Upper lobe of right lung (tissue), 1 donor: Measurements from ENCODE around the gene TACC2. TPM values are rescaled to one million over a fixed set of nuclear protein-coding genes. Genes with fewer than 3 reads are reported as not detected.

ENCODE experiments used
- ATAC-seq: fragments of 200-7000 bp; cut with Tn5 transposase; one replicate; pipeline ENCODE4 v1.9.1; 2020; ENCODE audit warnings: mild to moderate bottlenecking, moderate library complexity
- DNase-seq: peaks from one replicate; pipeline ENCODE4 v3.0.0-alpha.2; 2020
- H3K27ac ChIP-seq: fragments of 200-600 bp; one replicate; pipeline ENCODE4 v1.8.0; 2022
- H3K27me3 ChIP-seq: fragments of 200-600 bp; one replicate; pipeline ENCODE4 v1.8.0; 2022; ENCODE audit warnings: mild to moderate bottlenecking
- H3K36me3 ChIP-seq: fragments of 200-600 bp; one replicate; pipeline ENCODE4 v1.8.0; 2022
- H3K4me1 ChIP-seq: fragments of 200-600 bp; one replicate; pipeline ENCODE4 v1.8.0; 2022
- H3K4me3 ChIP-seq: fragments of 200-600 bp; one replicate; pipeline ENCODE4 v1.8.0; 2022; ENCODE audit warnings: mild to moderate bottlenecking
- H3K9me3 ChIP-seq: fragments of 200-600 bp; one replicate; pipeline ENCODE4 v1.8.0; 2022
- intact Hi-C: fragments of 100-400 bp; cut with DNase I; formaldehyde crosslinking; loops from one replicate; pipeline ENCODE4 v1.11.0; 2022
- total RNA-seq: library from RNA; stranded (reverse); fragmentation: NEBNext Ultra II Directional; extraction: Animal tissue kit (Norgen Biotek cat#: 25700); gene quantifications from one replicate; pipeline ENCODE4 v1.2.1, GENCODE V29; 2021
- TF ChIP-seq, protein P1 (sequence below): fragments of 200-600 bp; IDR thresholded peaks from one replicate; pipeline ENCODE4 v1.8.0; 2022; ENCODE audit warnings: antibody characterized with exemption
- donor health status: DM: no; HTN: yes; CAD: no; lungs with severe emphysema.

The TACC2 gene
- total RNA-seq, 1 donor from 2014 or later: 236 TPM

- peak; percentile 78 for ATAC-seq
- intact Hi-C loops: loop anchor here (10.0 kb wide), 1 partner anchor 60 kb away; no protein-coding TSS in a partner anchor
These were observed 65.4 kb downstream of the TACC2 start for GRCh38 chr10:122054048-122055025.

GRCh38 chr10:122055252-122055651 lies 66.3 kb downstream of the TACC2 start:
- Histone ChIP-seq H3K9me3 (no peaks in the 10 kb centered on the region), H3K27ac (peak overlapping the region; percentile 5), H3K4me3 (no peak overlapping the region), H3K27me3 (no peaks in the 10 kb centered on the region), H3K4me1 (peaks cover 5% of the 10 kb centered on the region), H3K36me3 (no peaks in the 10 kb centered on the region)
- ATAC-seq (no peak), DNase-seq (no peak)
- intact Hi-C loops: loop anchor here (10.0 kb wide), 1 partner anchor 60 kb away; no protein-coding TSS in a partner anchor
- TF ChIP-seq, protein P1, sequence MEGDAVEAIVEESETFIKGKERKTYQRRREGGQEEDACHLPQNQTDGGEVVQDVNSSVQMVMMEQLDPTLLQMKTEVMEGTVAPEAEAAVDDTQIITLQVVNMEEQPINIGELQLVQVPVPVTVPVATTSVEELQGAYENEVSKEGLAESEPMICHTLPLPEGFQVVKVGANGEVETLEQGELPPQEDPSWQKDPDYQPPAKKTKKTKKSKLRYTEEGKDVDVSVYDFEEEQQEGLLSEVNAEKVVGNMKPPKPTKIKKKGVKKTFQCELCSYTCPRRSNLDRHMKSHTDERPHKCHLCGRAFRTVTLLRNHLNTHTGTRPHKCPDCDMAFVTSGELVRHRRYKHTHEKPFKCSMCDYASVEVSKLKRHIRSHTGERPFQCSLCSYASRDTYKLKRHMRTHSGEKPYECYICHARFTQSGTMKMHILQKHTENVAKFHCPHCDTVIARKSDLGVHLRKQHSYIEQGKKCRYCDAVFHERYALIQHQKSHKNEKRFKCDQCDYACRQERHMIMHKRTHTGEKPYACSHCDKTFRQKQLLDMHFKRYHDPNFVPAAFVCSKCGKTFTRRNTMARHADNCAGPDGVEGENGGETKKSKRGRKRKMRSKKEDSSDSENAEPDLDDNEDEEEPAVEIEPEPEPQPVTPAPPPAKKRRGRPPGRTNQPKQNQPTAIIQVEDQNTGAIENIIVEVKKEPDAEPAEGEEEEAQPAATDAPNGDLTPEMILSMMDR: no peak

More at GRCh38 chr10:122054048-122055025, 65.4 kb downstream of the TACC2 start:
- H3K27ac ChIP-seq: peak overlapping the region; percentile 5
- no peaks in the 10 kb centered on the region for H3K36me3 ChIP-seq
- no peaks in the 10 kb centered on the region for H3K9me3 ChIP-seq
- peaks cover 5% of the 10 kb centered on the region for H3K4me1 ChIP-seq
- no peaks in the 10 kb centered on the region for H3K27me3 ChIP-seq
- DNase-seq: peak; percentile 76
- TF ChIP-seq, protein P1: peak; percentile 70
- no peak overlapping the region for H3K4me3 ChIP-seq

DNA sequence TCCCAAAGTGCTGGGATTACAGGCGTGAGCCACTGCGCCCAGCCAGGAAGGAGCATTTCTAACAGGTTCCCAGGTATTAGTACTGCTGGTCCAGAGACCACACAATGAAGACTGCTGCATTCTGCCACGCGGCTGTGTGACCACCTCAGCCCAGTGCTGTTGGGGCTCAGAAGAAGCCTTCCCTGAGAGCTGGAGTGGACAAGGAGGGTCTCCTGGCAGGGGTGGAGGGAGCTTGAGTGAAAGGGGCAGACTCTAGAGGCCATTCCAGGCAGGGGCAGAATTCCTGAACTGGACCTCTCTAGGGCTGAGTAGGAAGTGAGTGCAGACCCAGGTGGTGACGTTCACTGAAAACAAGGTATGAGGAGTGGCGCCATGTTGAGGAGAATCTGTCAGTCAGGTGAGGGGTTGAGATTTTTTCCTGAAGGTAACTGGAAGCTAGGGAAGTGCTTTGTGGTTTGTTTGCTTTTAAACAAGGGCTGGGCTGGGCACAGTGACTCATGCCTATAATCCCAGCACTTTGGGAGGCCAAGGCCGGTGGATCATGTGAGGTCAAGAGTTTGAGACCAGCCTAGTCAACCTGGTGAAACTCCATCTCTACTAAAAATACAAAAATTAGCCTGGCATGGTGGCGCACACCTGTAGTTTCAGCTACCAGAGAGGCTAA lies 67.6 kb downstream of the TACC2 start:
- Histone ChIP-seq H3K36me3 (no peaks in the 10 kb centered on the region), H3K9me3 (no peaks in the 10 kb centered on the region), H3K27ac (no peak overlapping the region), H3K4me1 (peaks cover 5% of the 10 kb centered on the region), H3K27me3 (no peaks in the 10 kb centered on the region), H3K4me3 (no peak overlapping the region)
- DNase-seq (no peak), ATAC-seq (peak; percentile 77)
- intact Hi-C loops: loop anchor here (10.0 kb wide), 1 partner anchor 58 kb away; no protein-coding TSS in a partner anchor
- TF ChIP-seq, protein P1: no peak

- TF ChIP-seq, protein P1: no peak
- DNase-seq: no peak
- Histone ChIP-seq H3K27ac (no peak overlapping the region), H3K27me3 (no peaks in the 10 kb centered on the region), H3K4me3 (no peak overlapping the region), H3K9me3 (no peaks in the 10 kb centered on the region), H3K36me3 (no peaks in the 10 kb centered on the region), H3K4me1 (peaks cover 6% of the 10 kb centered on the region)
- intact Hi-C loops: loop anchor here (10.0 kb wide), 1 partner anchor 57 kb away; no protein-coding TSS in a partner anchor
- no peak for ATAC-seq
These were observed 69.0 kb downstream of the TACC2 start for GRCh38 chr10:122057841-122058413.

DNA sequence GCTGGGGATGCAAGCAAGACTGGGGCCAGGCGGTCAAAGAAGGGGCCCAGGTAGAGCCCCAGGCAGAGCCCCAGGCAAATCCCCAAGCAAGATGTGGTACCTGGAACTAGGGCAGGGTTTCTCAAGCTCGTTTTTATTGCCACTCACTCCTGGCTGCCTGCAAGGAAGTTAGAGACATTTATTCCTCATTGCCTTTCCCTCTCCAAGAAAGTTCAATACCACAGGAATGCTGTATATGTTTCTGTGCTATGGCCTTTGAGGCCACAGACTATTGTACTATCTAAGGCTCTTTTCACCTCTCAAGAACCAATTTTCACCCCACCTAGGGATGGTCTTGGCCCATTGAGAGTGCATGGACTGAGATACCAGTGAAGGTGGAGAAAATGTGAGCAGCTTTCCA lies 71.3 kb downstream of the TACC2 start:
- TF ChIP-seq, protein P1: no peak
- Histone ChIP-seq H3K9me3 (no peaks in the 10 kb centered on the region), H3K4me3 (no peak overlapping the region), H3K4me1 (peaks cover 16% of the 10 kb centered on the region), H3K27me3 (no peaks in the 10 kb centered on the region), H3K27ac (no peak overlapping the region), H3K36me3 (no peaks in the 10 kb centered on the region)
- intact Hi-C loops: no loop called here
- no peak for ATAC-seq
- no peak for DNase-seq
